Measurements from ENCODE around the gene CCDC38. TPM values are rescaled to one million over a fixed set of nuclear protein-coding genes. Genes with fewer than 3 reads are reported as not detected.

CCDC38 gene
- total RNA-seq, 1 experiment from 2014 or later: not detected

GRCh38 chr12:95882873-95883272 lies 59.5 kb downstream of the CCDC38 start:
- CTCF ChIA-PET: no interaction called here

GRCh38 chr12:95882080-95882479 lies 60.3 kb downstream of the CCDC38 start:
- Mint-ChIP-seq H3K27ac (ENCODE audit: unreplicated experiment) (no peak overlapping the region), H3K9me3 (ENCODE audit: unreplicated experiment) (no peaks in the 10 kb centered on the region), H3K27me3 (ENCODE audit: insufficient read depth, unreplicated experiment) (no peaks in the 10 kb centered on the region), H3K4me1 (ENCODE audit: low read depth, unreplicated experiment) (no peaks in the 10 kb centered on the region), H3K36me3 (ENCODE audit: insufficient read depth, unreplicated experiment) (no peaks in the 10 kb centered on the region), H3K4me3 (ENCODE audit: unreplicated experiment) (no peak overlapping the region)
- Histone ChIP-seq H3K9me3 (peaks cover 6% of the 10 kb centered on the region; the same call in 1 of the 2 replicates), H3K36me3 (ENCODE audit: control insufficient read depth, insufficient read depth, low read length) (no peaks in the 10 kb centered on the region), H3K4me3 (ENCODE audit: low read depth, low read length) (no peak overlapping the region), H3K27me3 (replicated peaks; ENCODE audit: control insufficient read depth, insufficient read depth, low read length) (no peaks in the 10 kb centered on the region), H3K4me1 (no peaks in the 10 kb centered on the region)
- no TSS peak for BruUV-seq (replicated peaks)
- intact Hi-C loops (cut with micrococcal nuclease; ENCODE audit: unreplicated experiment): no loop called here
- no peak for DNase-seq
- ChIA-PET CTCF (no interaction called here), POLR2A (no interaction called here)
- no peak for TF ChIP-seq CTCF (IDR thresholded peaks at IDR 0.05; ENCODE audit: insufficient read depth in 1 of 2, low read depth in 1 of 2, low read length in 1 of 2, severe bottlenecking in 1 of 2, unreplicated experiment in 1 of 2)

More at GRCh38 chr12:95882873-95883272, 59.5 kb downstream of the CCDC38 start:
- Mint-ChIP-seq H3K4me3 (ENCODE audit: unreplicated experiment) (no peak overlapping the region), H3K36me3 (ENCODE audit: insufficient read depth, unreplicated experiment) (no peaks in the 10 kb centered on the region), H3K4me1 (ENCODE audit: low read depth, unreplicated experiment) (no peaks in the 10 kb centered on the region), H3K27me3 (ENCODE audit: insufficient read depth, unreplicated experiment) (no peaks in the 10 kb centered on the region), H3K27ac (ENCODE audit: unreplicated experiment) (no peak overlapping the region), H3K9me3 (ENCODE audit: unreplicated experiment) (no peaks in the 10 kb centered on the region)
- Histone ChIP-seq H3K36me3 (ENCODE audit: control insufficient read depth, insufficient read depth, low read length) (no peaks in the 10 kb centered on the region), H3K4me1 (no peaks in the 10 kb centered on the region), H3K4me3 (ENCODE audit: low read depth, low read length) (no peak overlapping the region), H3K9me3 (peaks cover 6% of the 10 kb centered on the region; the same call in 1 of the 2 replicates), H3K27me3 (replicated peaks; ENCODE audit: control insufficient read depth, insufficient read depth, low read length) (no peaks in the 10 kb centered on the region)
- intact Hi-C loops (cut with micrococcal nuclease; ENCODE audit: unreplicated experiment): no loop called here
- DNase-seq: no peak
- TF ChIP-seq CTCF (IDR thresholded peaks at IDR 0.05; ENCODE audit: insufficient read depth in 1 of 2, low read depth in 1 of 2, low read length in 1 of 2, severe bottlenecking in 1 of 2, unreplicated experiment in 1 of 2): no peak
- POLR2A ChIA-PET: no interaction called here
- no TSS peak for BruUV-seq (replicated peaks)

GRCh38 chr12:95881331-95881955 lies 61.0 kb downstream of the CCDC38 start:
- no peak for DNase-seq
- Histone ChIP-seq H3K27me3 (replicated peaks; ENCODE audit: control insufficient read depth, insufficient read depth, low read length) (no peaks in the 10 kb centered on the region), H3K36me3 (ENCODE audit: control insufficient read depth, insufficient read depth, low read length) (no peaks in the 10 kb centered on the region), H3K4me1 (no peaks in the 10 kb centered on the region), H3K4me3 (ENCODE audit: low read depth, low read length) (no peak overlapping the region), H3K9me3 (peaks cover 6% of the 10 kb centered on the region; the same call in 1 of the 2 replicates)
- Mint-ChIP-seq H3K4me1 (ENCODE audit: low read depth, unreplicated experiment) (no peaks in the 10 kb centered on the region), H3K36me3 (ENCODE audit: insufficient read depth, unreplicated experiment) (no peaks in the 10 kb centered on the region), H3K27ac (ENCODE audit: unreplicated experiment) (no peak overlapping the region), H3K4me3 (ENCODE audit: unreplicated experiment) (no peak overlapping the region), H3K9me3 (ENCODE audit: unreplicated experiment) (no peaks in the 10 kb centered on the region), H3K27me3 (ENCODE audit: insufficient read depth, unreplicated experiment) (no peaks in the 10 kb centered on the region)
- intact Hi-C loops (cut with micrococcal nuclease; ENCODE audit: unreplicated experiment): no loop called here
- ChIA-PET POLR2A (no interaction called here), CTCF (no interaction called here)
- no peak for TF ChIP-seq CTCF (IDR thresholded peaks at IDR 0.05; ENCODE audit: insufficient read depth in 1 of 2, low read depth in 1 of 2, low read length in 1 of 2, severe bottlenecking in 1 of 2, unreplicated experiment in 1 of 2)
- no TSS peak for BruUV-seq (replicated peaks)
